ENCODE results near the gene RAB10. TPM values are rescaled to one million over a fixed set of nuclear protein-coding genes. Genes with fewer than 3 reads are reported as not detected.

RAB10 gene
- total RNA-seq, result 100 to 1,000 TPM; 118 to 139 TPM

DNA sequence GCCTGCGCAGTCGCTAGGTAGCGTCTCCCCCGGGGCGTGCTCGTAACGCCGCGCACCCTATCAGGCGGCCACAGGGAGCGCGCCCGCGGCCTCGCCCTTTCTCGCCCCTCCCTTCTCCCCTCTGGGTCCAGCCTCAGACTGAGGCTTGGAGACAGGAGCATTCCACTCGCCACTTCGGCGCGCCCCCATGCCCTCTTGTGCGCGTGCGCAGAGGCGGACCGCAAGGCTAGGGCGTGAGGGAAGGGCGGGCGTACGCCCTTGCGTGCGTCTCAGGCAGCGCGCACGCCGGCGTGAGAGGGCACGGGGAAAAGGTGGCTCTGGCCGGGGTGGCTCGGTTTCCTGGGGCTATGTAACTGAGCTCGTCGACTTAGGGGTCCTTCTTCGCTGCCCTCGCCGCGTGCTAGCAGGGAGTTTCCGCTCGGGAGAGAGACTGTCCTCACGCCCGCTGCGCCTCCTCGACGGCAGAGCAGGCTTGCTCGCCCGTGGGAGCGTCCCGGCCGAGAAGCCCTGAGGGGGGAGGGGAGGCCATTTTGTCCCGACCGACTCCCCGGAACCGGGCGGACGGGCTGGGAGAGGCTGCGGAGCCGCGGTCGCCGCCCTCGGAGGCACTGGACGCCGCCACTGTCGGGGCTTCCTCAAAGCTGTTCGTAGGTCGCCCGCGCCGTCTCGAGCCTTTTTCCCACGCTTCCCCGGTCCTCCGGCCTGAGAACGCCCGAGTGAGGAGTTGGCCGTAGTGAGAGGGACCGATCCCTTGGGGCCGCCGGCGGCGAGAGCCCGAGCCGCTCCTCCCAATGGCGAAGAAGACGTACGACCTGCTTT, at the start of gene RAB10:
RAB10 (plus strand) TSS at position 267 of the 819 bp plus-strand sequence; CDS start at position 792, 525 bp downstream.
- peak; percentile 97 for DNase-seq (ENCODE audit: low spot score)
- Histone ChIP-seq H3K4me1 (replicated peaks) (peaks cover 3% of the 10 kb centered on the region), H3K27me3 (replicated peaks; ENCODE audit: insufficient read depth) (no peaks in the 10 kb centered on the region), H3K4me3 (peak within 1 kb of the TSS; percentile 64 to 92), H3K36me3 (no peaks in the 10 kb centered on the region), H3K9me3 (no peaks in the 10 kb centered on the region), H3K27ac (peak within 1 kb of the TSS; percentile 96 to 98)
- intact Hi-C loops (cut with DNase I), result no loop called here
- WGBS, result under 1% methylated on average over 87 of the region's 94 CpGs
- TF ChIP-seq POLR2A (IDR thresholded peaks at IDR 0.05) (peak; percentile 97), POLR2AphosphoS5 (IDR thresholded peaks at IDR 0.05) (peak; percentile 99)
- TF ChIP-seq, protein P1, sequence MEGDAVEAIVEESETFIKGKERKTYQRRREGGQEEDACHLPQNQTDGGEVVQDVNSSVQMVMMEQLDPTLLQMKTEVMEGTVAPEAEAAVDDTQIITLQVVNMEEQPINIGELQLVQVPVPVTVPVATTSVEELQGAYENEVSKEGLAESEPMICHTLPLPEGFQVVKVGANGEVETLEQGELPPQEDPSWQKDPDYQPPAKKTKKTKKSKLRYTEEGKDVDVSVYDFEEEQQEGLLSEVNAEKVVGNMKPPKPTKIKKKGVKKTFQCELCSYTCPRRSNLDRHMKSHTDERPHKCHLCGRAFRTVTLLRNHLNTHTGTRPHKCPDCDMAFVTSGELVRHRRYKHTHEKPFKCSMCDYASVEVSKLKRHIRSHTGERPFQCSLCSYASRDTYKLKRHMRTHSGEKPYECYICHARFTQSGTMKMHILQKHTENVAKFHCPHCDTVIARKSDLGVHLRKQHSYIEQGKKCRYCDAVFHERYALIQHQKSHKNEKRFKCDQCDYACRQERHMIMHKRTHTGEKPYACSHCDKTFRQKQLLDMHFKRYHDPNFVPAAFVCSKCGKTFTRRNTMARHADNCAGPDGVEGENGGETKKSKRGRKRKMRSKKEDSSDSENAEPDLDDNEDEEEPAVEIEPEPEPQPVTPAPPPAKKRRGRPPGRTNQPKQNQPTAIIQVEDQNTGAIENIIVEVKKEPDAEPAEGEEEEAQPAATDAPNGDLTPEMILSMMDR (IDR thresholded peaks at IDR 0.05), result peak in 2 of 4 experiments; percentile 44 to 53

GRCh38 chr2:25988134-25988533, 45.8 kb upstream of the RAB10 start:
- whole genome bisulfite sequencing, result 90% methylated on average over 9 of the region's 9 CpGs
- no peak for DNase-seq (ENCODE audit: low spot score)
- no peak overlapping the region for H3K4me3 ChIP-seq
- intact Hi-C loops (cut with DNase I), result no loop called here
- no peaks in the 10 kb centered on the region for H3K27me3 ChIP-seq (replicated peaks; ENCODE audit: insufficient read depth)
- TF ChIP-seq, protein P1 (IDR thresholded peaks at IDR 0.05), result no peak
- TF ChIP-seq POLR2A (IDR thresholded peaks at IDR 0.05) (no peak), POLR2AphosphoS5 (IDR thresholded peaks at IDR 0.05) (no peak)
- H3K9me3 ChIP-seq, result no peaks in the 10 kb centered on the region
- H3K36me3 ChIP-seq, result no peaks in the 10 kb centered on the region
- H3K4me1 ChIP-seq (replicated peaks), result no peaks in the 10 kb centered on the region
- H3K27ac ChIP-seq, result no peak overlapping the region

- Histone ChIP-seq H3K4me1 (replicated peaks) (no peaks in the 10 kb centered on the region), H3K36me3 (no peaks in the 10 kb centered on the region), H3K9me3 (no peaks in the 10 kb centered on the region), H3K27me3 (replicated peaks; ENCODE audit: insufficient read depth) (no peaks in the 10 kb centered on the region), H3K4me3 (no peak overlapping the region), H3K27ac (no peak overlapping the region)
- TF ChIP-seq POLR2A (IDR thresholded peaks at IDR 0.05) (no peak), POLR2AphosphoS5 (IDR thresholded peaks at IDR 0.05) (no peak)
- TF ChIP-seq, protein P1 (IDR thresholded peaks at IDR 0.05), result no peak
- DNase-seq (ENCODE audit: low spot score), result no peak
- WGBS, result 76% methylated on average over 4 of the region's 4 CpGs
- intact Hi-C loops (cut with DNase I), result no loop called here
Observed at GRCh38 chr2:25989154-25989553, 44.7 kb upstream of the RAB10 start.

GRCh38 chr2:25991965-25992364, 41.9 kb upstream of the RAB10 start:
- Histone ChIP-seq H3K27ac (no peak overlapping the region), H3K4me1 (replicated peaks) (no peaks in the 10 kb centered on the region), H3K4me3 (no peak overlapping the region), H3K9me3 (no peaks in the 10 kb centered on the region), H3K36me3 (no peaks in the 10 kb centered on the region), H3K27me3 (replicated peaks; ENCODE audit: insufficient read depth) (no peaks in the 10 kb centered on the region)
- no peak for DNase-seq (ENCODE audit: low spot score)
- WGBS, result 63% methylated on average over 3 of the region's 3 CpGs
- intact Hi-C loops (cut with DNase I), result loop anchor here (5.0 kb wide), 1 partner anchor 150 kb away; no protein-coding TSS in a partner anchor
- TF ChIP-seq POLR2AphosphoS5 (IDR thresholded peaks at IDR 0.05), result no peak
- TF ChIP-seq, protein P1 (IDR thresholded peaks at IDR 0.05), result no peak
- TF ChIP-seq POLR2A (IDR thresholded peaks at IDR 0.05), result no peak

All from prostate gland (tissue), 2 donors.